GM12878 (cell line): Measurements from ENCODE around the gene C1R. TPM values are rescaled to one million over a fixed set of nuclear protein-coding genes. Genes with fewer than 3 reads are reported as not detected.

Experiments
- ATAC-seq: fragments of 200-7000 bp; cut with Tn5 transposase; 3 replicates; pipeline ENCODE4 v1.9.1; 2020; ENCODE audit warnings: mild to moderate bottlenecking, moderate library complexity
- BruUV-seq: library from RNA; stranded (reverse); fragments of 400-500 nt; replicated peaks from 2 replicates; lab custom pipeline; 2021; lab: Mats Ljungman, UMichigan
- CTCF ChIA-PET: fragments of 300-600 bp; sonication (Branson Sonifier 250); formaldehyde crosslinking; extraction: SDS; loops from one replicate; lab custom pipeline; 2021; ENCODE audit warnings: inconsistent platforms; lab: Yijun Ruan, JAX
- POLR2A ChIA-PET: fragments of 350-600 bp; formaldehyde crosslinking; extraction: SDS; loops from one replicate; lab custom pipeline; 2021; ENCODE audit warnings: inconsistent platforms; lab: Charles Lee
- RAD21 ChIA-PET: fragments of 300-600 bp; sonication (Branson Sonifier 250); formaldehyde crosslinking; loops from one replicate; lab custom pipeline; 2023; ENCODE audit warnings: antibody characterized with exemption; ENCODE audit not compliant: unreplicated experiment; lab: Charles Lee
- SMC1A ChIA-PET: fragments of 300-600 bp; sonication (Branson Sonifier 250); formaldehyde crosslinking; loops from one replicate; lab custom pipeline; 2023; ENCODE audit not compliant: unreplicated experiment, uncharacterized antibody; lab: Charles Lee
- DNase-seq: peaks from one replicate; pipeline ENCODE4 v3.0.0-alpha.2; 2011; ENCODE audit warnings: low read depth, low spot score
- FAIRE-seq: peaks from 3 replicates; lab custom pipeline; 2011; peaks lifted over from hg19 to GRCh38; lab: Jason Lieb, UNC
- H2AFZ ChIP-seq: 2 replicates; pipeline ENCODE4 v1.6.0; 2011; ENCODE audit warnings: low read depth, low read length, control low read depth; ENCODE audit not compliant: control insufficient read depth
- H3K27ac ChIP-seq: 2 replicates; pipeline ENCODE4 v1.5.1; 2011; ENCODE audit warnings: control low read depth; ENCODE audit not compliant: control insufficient read depth, insufficient read depth
- H3K27me3 ChIP-seq, 2 experiments: replicated peaks in 1 of 2; 2 replicates each; pipeline versions ENCODE4 v1.6.0 to v1.6.1; 2011; ENCODE audit warnings: low read length in 1 of 2; ENCODE audit not compliant: control insufficient read depth in 2 of 2, insufficient read depth in 2 of 2
- H3K36me3 ChIP-seq, 2 experiments: 2 replicates each; pipeline ENCODE4 v1.5.1; 2011; ENCODE audit warnings: low read length in 1 of 2; ENCODE audit not compliant: control insufficient read depth in 2 of 2, insufficient read depth in 2 of 2
- H3K4me1 ChIP-seq: 2 replicates; pipeline ENCODE4 v1.6.1; 2011; ENCODE audit warnings: mild to moderate bottlenecking, low read length, moderate library complexity, mixed read lengths; ENCODE audit not compliant: control insufficient read depth, insufficient read depth
- H3K4me2 ChIP-seq: 2 replicates; pipeline ENCODE4 v1.6.0; 2011; ENCODE audit warnings: control low read depth; ENCODE audit not compliant: control insufficient read depth, insufficient read depth
- H3K4me3 ChIP-seq: fragments of 200-600 bp; sonication (generic); 2 replicates; pipeline ENCODE4 v1.5.1; 2016
- H3K79me2 ChIP-seq: 2 replicates; pipeline ENCODE4 v1.6.0; 2011; ENCODE audit warnings: low read length; ENCODE audit not compliant: control insufficient read depth, insufficient read depth
- H3K9ac ChIP-seq: 2 replicates; pipeline ENCODE4 v1.8.0; 2011; ENCODE audit warnings: low read length, control low read depth, mixed read lengths; ENCODE audit not compliant: control insufficient read depth, insufficient read depth
- H3K9me3 ChIP-seq: replicated peaks from 3 replicates; pipeline ENCODE4 v1.5.1; 2011; ENCODE audit warnings: mild to moderate bottlenecking, low read length; ENCODE audit not compliant: control insufficient read depth, insufficient read depth
- H4K20me1 ChIP-seq: 2 replicates; pipeline ENCODE4 v1.6.0; 2011; ENCODE audit not compliant: control insufficient read depth, insufficient read depth
- ATF3 ChIP-seq: IDR thresholded peaks from 2 replicates; pipeline ENCODE4 v1.6.1; 2011; ENCODE audit warnings: low read depth, mild to moderate bottlenecking, low read length, moderate library complexity, borderline replicate concordance; ENCODE audit errors: extremely low read depth
- KAT2A ChIP-seq: conservative IDR thresholded peaks from 2 replicates; pipeline ENCODE4 v1.6.1; 2011; ENCODE audit warnings: low read depth, low read length; ENCODE audit not compliant: control insufficient read depth
- PAX5 ChIP-seq: IDR thresholded peaks from 2 replicates; pipeline ENCODE4 v1.6.1; 2011; ENCODE audit warnings: low read depth, low read length, borderline replicate concordance
- ZBTB40 ChIP-seq: fragments of 450-650 bp; IDR thresholded peaks from 2 replicates; pipeline ENCODE4 v1.6.1; 2016; ENCODE audit warnings: mild to moderate bottlenecking, moderate library complexity, borderline replicate concordance
- WGBS: methylation state at CpG from one replicate; pipeline ENCODE4 v1.1.6; 2016; ENCODE audit warnings: low lambda C conversion rate; ENCODE audit not compliant: insufficient replicate concordance, insufficient coverage; ENCODE audit errors: missing lambda C conversion rate; 5-methylcytosine and 5-hydroxymethylcytosine counted together
- in situ Hi-C: fragments of 300-500 bp; cut with MboI; formaldehyde crosslinking; loops from 9 replicates; pipeline ENCODE4 v1.14.3; 2018; ENCODE audit warnings: mixed read lengths
- intact Hi-C: fragments of 100-400 bp; cut with micrococcal nuclease; formaldehyde crosslinking; loops from one replicate; pipeline ENCODE4 v1.14.2; 2022; ENCODE audit not compliant: unreplicated experiment
- polyA plus RNA-seq, 11 experiments: library from polyadenylated mRNA; depleted of rRNA in 4 of 11; unstranded in 6 of 11; stranded (reverse) in 5 of 11; fragments of >200 nt; fragmentation: Nextera tagmentation in 4 of 11; fragmentation: Illumina TruSeq in 1 of 11; extraction: Ambion mirVana in 4 of 11; extraction: Trizol in 1 of 11; gene quantifications; 1 replicate in 1 of 11; 2 replicates in 10 of 11; pipeline versions ENCODE4 v1.2.1 to v1.2.3, GENCODE V29; 2011 to 2016; ENCODE audit warnings: inconsistent platforms in 2 of 11, missing spikeins in 2 of 11, low read depth in 1 of 11
- total RNA-seq, 4 experiments: library from RNA; depleted of rRNA in 3 of 4; stranded (reverse); fragments of >200 nt in 3 of 4; fragmentation: Illumina TruSeq in 1 of 4; extraction: Trizol in 1 of 4; gene quantifications; 2 replicates each; pipeline versions ENCODE4 v1.2.1 to v1.2.3, GENCODE V29; 2013 to 2021

C1R gene
- total and polyA plus RNA-seq, 10 of the 15 experiments (the other 5 are each of a cell fraction or from before 2014, with no cell fraction given): 0.31 to 1.9 (median 0.96) TPM; not detected in 1

GRCh38 chr12:7081037-7081436 lies 11.2 kb downstream of the C1R start:
- ATAC-seq: no peak
- CTCF ChIA-PET: no interaction called here
- no peak overlapping the region for H3K27ac ChIP-seq

More at GRCh38 chr12:7081037-7081436, 11.2 kb downstream of the C1R start:
- BruUV-seq: no TSS peak
- in situ Hi-C loops (no loop called here), intact Hi-C loops (no loop called here)
- DNase-seq (no peak), FAIRE-seq (no peak)
- 70% methylated on average over 14 of the region's 14 CpGs for WGBS
- ChIA-PET POLR2A (no interaction called here), RAD21 (interaction anchor here (0.8 kb wide), 1 partner anchor 27 kb away, joined by 3 read pairs; no protein-coding TSS in a partner anchor), SMC1A (no interaction called here)
- no peak overlapping the region for H3K4me2 ChIP-seq
- no peak for TF ChIP-seq ZBTB40
- no peak for TF ChIP-seq ATF3
- no peak for TF ChIP-seq KAT2A
- TF ChIP-seq PAX5: no peak
- no peaks in the 10 kb centered on the region for H3K36me3 ChIP-seq
- H3K79me2 ChIP-seq: no peaks in the 10 kb centered on the region
- H4K20me1 ChIP-seq: no peaks in the 10 kb centered on the region
- H3K9me3 ChIP-seq: no peaks in the 10 kb centered on the region; the same call in 2 of the 3 replicates
- no peaks in the 10 kb centered on the region for H3K27me3 ChIP-seq
- no peak overlapping the region for H2AFZ ChIP-seq
- no peak overlapping the region for H3K9ac ChIP-seq
- H3K4me3 ChIP-seq: no peak overlapping the region
- H3K4me1 ChIP-seq: no peaks in the 10 kb centered on the region
